HL-60 (cell line): Measurements from ENCODE around the gene KRTAP19-2.

Experiments used
- DNase-seq, 2 experiments: peaks; one replicate each; pipeline ENCODE4 v3.0.0-alpha.2; 2010 to 2020; ENCODE audit warnings: low read depth in 1 of 2, low spot score in 1 of 2
- H3K27ac ChIP-seq: fragments of 250-450 bp; sonication (Bioruptor Pico); replicated peaks from 2 replicates; pipeline ENCODE4 v1.5.1; 2020; ENCODE audit warnings: mild to moderate bottlenecking, moderate library complexity
- H3K27me3 ChIP-seq: fragments of 250-450 bp; sonication (Bioruptor Pico); 2 replicates; pipeline ENCODE4 v1.5.1; 2021; ENCODE audit warnings: mild to moderate bottlenecking, moderate library complexity; ENCODE audit not compliant: insufficient read depth, poor library complexity, severe bottlenecking
- H3K4me3 ChIP-seq: replicated peaks from 2 replicates; pipeline ENCODE4 v1.5.1; 2011; ENCODE audit warnings: mild to moderate bottlenecking, control low read depth, low read length; ENCODE audit not compliant: insufficient read depth
- GABPA ChIP-seq: IDR thresholded peaks from 2 replicates; pipeline ENCODE4 v1.6.1; 2012; ENCODE audit warnings: low read depth
- POLR2AphosphoS5 ChIP-seq: IDR thresholded peaks from 2 replicates; pipeline ENCODE4 v1.6.1; 2012; ENCODE audit warnings: low read depth
- SPI1 ChIP-seq: IDR thresholded peaks from 2 replicates; pipeline ENCODE4 v1.6.1; 2012; ENCODE audit warnings: low read depth, mild to moderate bottlenecking, borderline replicate concordance
- TF ChIP-seq, protein P1 (sequence below): IDR thresholded peaks from one replicate; pipeline ENCODE4 v1.5.1; 2011; ENCODE audit warnings: low read length, control low read depth, inconsistent platforms; ENCODE audit not compliant: insufficient read depth
- TF ChIP-seq, protein P2 (sequence below): IDR thresholded peaks from 2 replicates; pipeline ENCODE4 v1.6.1; 2012; ENCODE audit warnings: low read depth; ENCODE audit not compliant: insufficient replicate concordance

The KRTAP19-2 gene

DNA sequence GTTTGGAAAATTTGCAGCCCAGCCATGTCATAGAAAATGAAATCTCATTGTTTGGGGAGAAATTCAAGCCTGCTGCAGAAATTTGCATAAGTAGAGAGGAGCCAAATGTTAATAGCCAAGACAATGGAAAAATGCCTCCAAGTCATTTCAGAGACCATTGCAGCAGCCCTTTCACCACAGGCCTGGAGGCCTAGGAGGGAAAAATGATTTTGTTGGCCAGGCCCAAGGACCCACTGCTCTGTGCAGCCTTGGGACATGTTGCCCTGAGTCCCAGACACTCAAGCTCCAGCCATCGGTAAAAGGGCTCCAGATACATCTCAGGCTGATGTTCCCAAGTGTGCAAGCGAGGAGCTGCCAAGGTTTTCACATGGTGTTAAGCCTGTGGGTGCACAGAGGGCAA is 1.1 kb downstream of the KRTAP19-2 start:
- H3K4me3 ChIP-seq = no peak overlapping the region
- no peaks in the 10 kb centered on the region for H3K27me3 ChIP-seq
- TF ChIP-seq, protein P1, sequence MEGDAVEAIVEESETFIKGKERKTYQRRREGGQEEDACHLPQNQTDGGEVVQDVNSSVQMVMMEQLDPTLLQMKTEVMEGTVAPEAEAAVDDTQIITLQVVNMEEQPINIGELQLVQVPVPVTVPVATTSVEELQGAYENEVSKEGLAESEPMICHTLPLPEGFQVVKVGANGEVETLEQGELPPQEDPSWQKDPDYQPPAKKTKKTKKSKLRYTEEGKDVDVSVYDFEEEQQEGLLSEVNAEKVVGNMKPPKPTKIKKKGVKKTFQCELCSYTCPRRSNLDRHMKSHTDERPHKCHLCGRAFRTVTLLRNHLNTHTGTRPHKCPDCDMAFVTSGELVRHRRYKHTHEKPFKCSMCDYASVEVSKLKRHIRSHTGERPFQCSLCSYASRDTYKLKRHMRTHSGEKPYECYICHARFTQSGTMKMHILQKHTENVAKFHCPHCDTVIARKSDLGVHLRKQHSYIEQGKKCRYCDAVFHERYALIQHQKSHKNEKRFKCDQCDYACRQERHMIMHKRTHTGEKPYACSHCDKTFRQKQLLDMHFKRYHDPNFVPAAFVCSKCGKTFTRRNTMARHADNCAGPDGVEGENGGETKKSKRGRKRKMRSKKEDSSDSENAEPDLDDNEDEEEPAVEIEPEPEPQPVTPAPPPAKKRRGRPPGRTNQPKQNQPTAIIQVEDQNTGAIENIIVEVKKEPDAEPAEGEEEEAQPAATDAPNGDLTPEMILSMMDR = no peak
- no peak for TF ChIP-seq GABPA
- no peak for TF ChIP-seq SPI1
- no peak for TF ChIP-seq POLR2AphosphoS5
- TF ChIP-seq, protein P2, sequence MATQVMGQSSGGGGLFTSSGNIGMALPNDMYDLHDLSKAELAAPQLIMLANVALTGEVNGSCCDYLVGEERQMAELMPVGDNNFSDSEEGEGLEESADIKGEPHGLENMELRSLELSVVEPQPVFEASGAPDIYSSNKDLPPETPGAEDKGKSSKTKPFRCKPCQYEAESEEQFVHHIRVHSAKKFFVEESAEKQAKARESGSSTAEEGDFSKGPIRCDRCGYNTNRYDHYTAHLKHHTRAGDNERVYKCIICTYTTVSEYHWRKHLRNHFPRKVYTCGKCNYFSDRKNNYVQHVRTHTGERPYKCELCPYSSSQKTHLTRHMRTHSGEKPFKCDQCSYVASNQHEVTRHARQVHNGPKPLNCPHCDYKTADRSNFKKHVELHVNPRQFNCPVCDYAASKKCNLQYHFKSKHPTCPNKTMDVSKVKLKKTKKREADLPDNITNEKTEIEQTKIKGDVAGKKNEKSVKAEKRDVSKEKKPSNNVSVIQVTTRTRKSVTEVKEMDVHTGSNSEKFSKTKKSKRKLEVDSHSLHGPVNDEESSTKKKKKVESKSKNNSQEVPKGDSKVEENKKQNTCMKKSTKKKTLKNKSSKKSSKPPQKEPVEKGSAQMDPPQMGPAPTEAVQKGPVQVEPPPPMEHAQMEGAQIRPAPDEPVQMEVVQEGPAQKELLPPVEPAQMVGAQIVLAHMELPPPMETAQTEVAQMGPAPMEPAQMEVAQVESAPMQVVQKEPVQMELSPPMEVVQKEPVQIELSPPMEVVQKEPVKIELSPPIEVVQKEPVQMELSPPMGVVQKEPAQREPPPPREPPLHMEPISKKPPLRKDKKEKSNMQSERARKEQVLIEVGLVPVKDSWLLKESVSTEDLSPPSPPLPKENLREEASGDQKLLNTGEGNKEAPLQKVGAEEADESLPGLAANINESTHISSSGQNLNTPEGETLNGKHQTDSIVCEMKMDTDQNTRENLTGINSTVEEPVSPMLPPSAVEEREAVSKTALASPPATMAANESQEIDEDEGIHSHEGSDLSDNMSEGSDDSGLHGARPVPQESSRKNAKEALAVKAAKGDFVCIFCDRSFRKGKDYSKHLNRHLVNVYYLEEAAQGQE = no peak
- H3K27ac ChIP-seq = no peak overlapping the region
- no peak for DNase-seq

DNA sequence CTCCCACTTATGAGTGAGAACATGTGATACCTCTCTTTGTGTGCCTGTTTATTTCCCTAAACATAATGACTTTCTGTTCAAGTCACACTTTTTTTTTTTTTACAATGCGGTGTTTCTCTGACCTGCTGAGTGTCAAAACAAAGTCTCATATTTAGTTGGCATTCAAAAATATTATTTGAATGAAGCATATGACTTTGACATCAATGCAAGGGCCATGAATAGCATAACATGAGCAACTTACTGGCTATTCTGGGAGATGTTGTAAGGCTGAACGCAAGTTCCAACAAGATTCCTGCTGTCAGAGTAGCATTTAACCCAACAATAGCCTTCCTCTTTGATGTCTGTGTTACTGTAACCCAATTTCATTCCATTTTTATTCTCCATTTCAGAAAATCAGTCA is 5.1 kb downstream of the KRTAP19-2 start:
- no peak for DNase-seq
- no peaks in the 10 kb centered on the region for H3K27me3 ChIP-seq
- no peak overlapping the region for H3K4me3 ChIP-seq
- no peak overlapping the region for H3K27ac ChIP-seq
- TF ChIP-seq GABPA (no peak), POLR2AphosphoS5 (no peak), SPI1 (no peak)
- TF ChIP-seq, protein P2 = no peak
- TF ChIP-seq, protein P1 = no peak

DNA sequence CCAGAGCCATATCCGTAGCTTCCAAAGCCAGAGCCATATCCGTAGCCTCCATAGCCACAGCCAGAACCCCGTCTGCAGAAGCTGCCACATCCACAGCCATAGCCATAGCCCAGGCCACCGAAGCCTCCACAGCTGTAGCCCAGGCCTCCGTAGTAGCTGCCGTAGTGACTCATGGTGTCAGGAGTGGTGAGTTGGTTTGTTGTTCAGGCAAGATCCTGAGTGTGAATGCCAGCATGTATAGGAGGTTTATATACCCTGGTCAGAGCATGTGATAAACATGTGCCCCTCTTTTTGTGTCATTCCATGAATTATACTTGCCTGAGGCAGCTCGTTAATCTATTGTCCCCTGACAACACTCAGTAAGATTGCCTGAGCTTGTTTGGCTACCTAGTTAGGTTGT is 7.1 kb downstream of the KRTAP19-2 start, which contains the start of gene KRTAP19-1:
TSS of gene KRTAP19-1 (minus strand) at position 223 of the 400 bp plus-strand sequence. CDS start at position 173, 50 bp downstream.
- H3K27me3 ChIP-seq = no peaks in the 10 kb centered on the region
- no peak within 1 kb of the TSS for H3K27ac ChIP-seq
- TF ChIP-seq, protein P1 = no peak
- TF ChIP-seq, protein P2 = no peak
- TF ChIP-seq GABPA (no peak), POLR2AphosphoS5 (no peak), SPI1 (no peak)
- DNase-seq = no peak
- H3K4me3 ChIP-seq = no peak within 1 kb of the TSS
